Measurements from ENCODE around the gene DGAT2. TPM values are rescaled to one million over a fixed set of nuclear protein-coding genes. Genes with fewer than 3 reads are reported as not detected.

The DGAT2 gene
- total RNA-seq, 2 donors from 2014 or later: 6.0 to 14.2 TPM

DNA sequence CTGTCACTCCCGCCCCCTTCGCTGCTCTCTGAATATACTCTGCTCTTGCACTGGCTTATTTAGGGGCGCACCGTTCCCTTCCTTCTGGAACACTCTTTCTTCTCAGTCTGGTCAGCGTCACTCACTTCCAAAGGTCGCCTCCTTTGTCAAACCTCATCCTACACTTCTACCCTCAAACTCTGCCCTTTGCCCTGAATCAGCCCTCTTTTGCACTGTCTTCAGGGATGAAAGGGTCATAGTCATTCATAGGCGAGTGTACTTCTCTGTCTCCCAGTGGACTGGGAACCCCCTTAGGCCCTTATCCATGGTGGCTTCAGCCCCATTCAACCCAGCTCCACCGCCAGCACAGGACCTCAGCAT lies 35.5 kb upstream of the DGAT2 start:
- peaks cover 18% of the 10 kb centered on the region for H3K27me3 Mint-ChIP-seq (ENCODE audit: insufficient read depth)
- Histone ChIP-seq H3K4me1 (ENCODE audit: control insufficient read depth, insufficient read depth, low read length) (no peaks in the 10 kb centered on the region), H3K36me3 (ENCODE audit: control insufficient read depth, insufficient read depth, low read length) (no peaks in the 10 kb centered on the region), H3K9ac (ENCODE audit: extremely low read depth, low read length, poor library complexity, severe bottlenecking) (no peak overlapping the region), H3K27ac (ENCODE audit: low read depth, low read length) (no peak overlapping the region), H3K4me3 (ENCODE audit: low read length) (no peak overlapping the region), H3K9me3 (ENCODE audit: control insufficient read depth, low read length) (no peaks in the 10 kb centered on the region), H3K27me3 (ENCODE audit: control insufficient read depth, insufficient read depth, low read length, poor library complexity, severe bottlenecking) (no peaks in the 10 kb centered on the region)
- TF ChIP-seq, protein P1, sequence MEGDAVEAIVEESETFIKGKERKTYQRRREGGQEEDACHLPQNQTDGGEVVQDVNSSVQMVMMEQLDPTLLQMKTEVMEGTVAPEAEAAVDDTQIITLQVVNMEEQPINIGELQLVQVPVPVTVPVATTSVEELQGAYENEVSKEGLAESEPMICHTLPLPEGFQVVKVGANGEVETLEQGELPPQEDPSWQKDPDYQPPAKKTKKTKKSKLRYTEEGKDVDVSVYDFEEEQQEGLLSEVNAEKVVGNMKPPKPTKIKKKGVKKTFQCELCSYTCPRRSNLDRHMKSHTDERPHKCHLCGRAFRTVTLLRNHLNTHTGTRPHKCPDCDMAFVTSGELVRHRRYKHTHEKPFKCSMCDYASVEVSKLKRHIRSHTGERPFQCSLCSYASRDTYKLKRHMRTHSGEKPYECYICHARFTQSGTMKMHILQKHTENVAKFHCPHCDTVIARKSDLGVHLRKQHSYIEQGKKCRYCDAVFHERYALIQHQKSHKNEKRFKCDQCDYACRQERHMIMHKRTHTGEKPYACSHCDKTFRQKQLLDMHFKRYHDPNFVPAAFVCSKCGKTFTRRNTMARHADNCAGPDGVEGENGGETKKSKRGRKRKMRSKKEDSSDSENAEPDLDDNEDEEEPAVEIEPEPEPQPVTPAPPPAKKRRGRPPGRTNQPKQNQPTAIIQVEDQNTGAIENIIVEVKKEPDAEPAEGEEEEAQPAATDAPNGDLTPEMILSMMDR (conservative IDR thresholded peaks at IDR 0.05): no peak
- no peak overlapping the region for H3K4me3 Mint-ChIP-seq
- H3K27ac Mint-ChIP-seq: no peak overlapping the region
- 89 to 90% methylated on average over 4 to 8 of the region's 8 CpGs for WGBS, 2 experiments (ENCODE audit: insufficient coverage in 1 of 2, insufficient read length in 1 of 2)
- no peaks in the 10 kb centered on the region for H3K36me3 Mint-ChIP-seq (ENCODE audit: low read depth)
- no peak for DNase-seq
- H3K9me3 Mint-ChIP-seq: no peaks in the 10 kb centered on the region
- peaks cover 7% of the 10 kb centered on the region for H3K4me1 Mint-ChIP-seq

DNA sequence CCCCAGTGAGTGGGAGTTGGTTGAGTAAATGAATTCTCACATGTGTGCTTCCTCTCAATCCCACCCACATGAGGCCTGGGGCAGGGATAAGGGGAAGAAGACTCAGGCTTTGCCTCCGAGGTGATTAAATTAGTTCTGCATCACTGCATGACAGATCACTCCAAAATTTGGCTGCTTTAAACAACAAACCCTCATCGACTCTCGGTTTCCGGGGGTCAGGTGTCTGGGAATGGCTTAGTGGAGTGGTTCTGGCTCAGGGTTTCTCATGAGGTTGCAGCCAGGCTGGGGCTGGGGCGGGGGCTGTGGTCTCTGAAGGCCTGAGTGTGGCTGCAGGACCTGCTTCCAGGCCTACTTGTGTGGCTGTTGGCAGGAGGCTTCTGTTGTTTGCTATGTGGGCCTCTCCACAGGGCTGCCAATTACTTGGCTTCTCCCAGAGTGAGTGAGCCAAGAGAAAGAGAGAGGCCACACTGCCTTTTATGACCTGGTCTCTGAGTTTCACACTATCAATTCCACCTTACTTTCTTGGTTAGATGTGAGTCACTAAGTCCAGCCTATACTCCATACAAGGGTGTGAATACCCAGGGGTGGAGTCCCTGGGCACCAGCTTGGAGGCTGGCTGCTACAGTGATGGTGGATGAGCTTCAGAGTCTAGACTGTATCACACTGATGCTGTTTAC lies 35.0 kb upstream of the DGAT2 start:
- Mint-ChIP-seq H3K27ac (no peak overlapping the region), H3K9me3 (no peaks in the 10 kb centered on the region), H3K4me3 (no peak overlapping the region), H3K4me1 (peaks cover 7% of the 10 kb centered on the region), H3K36me3 (ENCODE audit: low read depth) (no peaks in the 10 kb centered on the region), H3K27me3 (ENCODE audit: insufficient read depth) (peaks cover 18% of the 10 kb centered on the region)
- H3K36me3 ChIP-seq (ENCODE audit: control insufficient read depth, insufficient read depth, low read length): no peaks in the 10 kb centered on the region
- no peak overlapping the region for H3K9ac ChIP-seq (ENCODE audit: extremely low read depth, low read length, poor library complexity, severe bottlenecking)
- no peak overlapping the region for H3K27ac ChIP-seq (ENCODE audit: low read depth, low read length)
- DNase-seq: peak; percentile 34
- H3K4me1 ChIP-seq (ENCODE audit: control insufficient read depth, insufficient read depth, low read length): no peaks in the 10 kb centered on the region
- H3K9me3 ChIP-seq (ENCODE audit: control insufficient read depth, low read length): no peaks in the 10 kb centered on the region
- 60 to 94% methylated on average over 2 to 5 of the region's 5 CpGs for WGBS, 2 experiments (ENCODE audit: insufficient coverage in 1 of 2, insufficient read length in 1 of 2)
- TF ChIP-seq, protein P1 (conservative IDR thresholded peaks at IDR 0.05): no peak
- no peaks in the 10 kb centered on the region for H3K27me3 ChIP-seq (ENCODE audit: control insufficient read depth, insufficient read depth, low read length, poor library complexity, severe bottlenecking)
- no peak overlapping the region for H3K4me3 ChIP-seq (ENCODE audit: low read length)

DNA sequence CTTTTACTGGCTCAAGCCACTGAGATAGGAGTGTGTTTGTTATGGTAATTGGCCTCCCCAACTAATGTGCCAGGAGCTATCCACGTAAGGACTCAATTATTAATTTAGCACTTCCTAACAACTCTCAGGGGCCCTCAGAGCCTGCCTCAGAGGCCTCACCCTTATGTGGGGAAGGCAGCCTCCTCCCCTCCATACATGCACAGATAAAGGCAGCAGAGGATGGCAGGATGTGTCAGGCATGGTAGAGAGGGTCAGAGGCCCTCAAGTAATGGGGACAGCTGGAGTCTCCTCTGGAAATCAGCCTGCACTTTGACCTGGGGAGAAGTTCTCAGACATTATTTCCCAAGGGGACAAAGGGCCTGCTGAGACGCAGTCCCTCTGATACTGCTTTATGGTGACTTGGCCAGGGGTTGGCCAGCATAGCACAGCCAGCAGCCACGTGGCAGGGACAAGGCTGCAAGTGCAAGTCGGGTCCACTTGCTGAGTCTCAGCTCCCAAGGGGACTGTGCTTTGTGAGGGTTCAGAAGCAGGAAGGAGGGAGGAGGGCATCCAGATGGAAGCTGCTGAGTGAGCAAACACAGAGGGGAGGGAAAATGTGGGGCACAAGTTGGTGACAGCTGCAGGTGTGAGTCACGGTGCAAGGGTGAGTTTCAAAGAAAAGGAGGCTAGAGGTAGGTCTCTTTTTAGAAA lies 33.9 kb upstream of the DGAT2 start:
- Histone ChIP-seq H3K36me3 (ENCODE audit: control insufficient read depth, insufficient read depth, low read length) (no peaks in the 10 kb centered on the region), H3K4me1 (ENCODE audit: control insufficient read depth, insufficient read depth, low read length) (no peaks in the 10 kb centered on the region), H3K27ac (ENCODE audit: low read depth, low read length) (no peak overlapping the region), H3K9ac (ENCODE audit: extremely low read depth, low read length, poor library complexity, severe bottlenecking) (no peak overlapping the region), H3K9me3 (ENCODE audit: control insufficient read depth, low read length) (peaks cover 4% of the 10 kb centered on the region), H3K4me3 (ENCODE audit: low read length) (no peak overlapping the region), H3K27me3 (ENCODE audit: control insufficient read depth, insufficient read depth, low read length, poor library complexity, severe bottlenecking) (no peaks in the 10 kb centered on the region)
- peak; percentile 30 for DNase-seq
- Mint-ChIP-seq H3K4me3 (no peak overlapping the region), H3K27me3 (ENCODE audit: insufficient read depth) (peaks cover 23% of the 10 kb centered on the region), H3K36me3 (ENCODE audit: low read depth) (no peaks in the 10 kb centered on the region), H3K9me3 (peaks cover 4% of the 10 kb centered on the region), H3K4me1 (peaks cover 7% of the 10 kb centered on the region), H3K27ac (no peak overlapping the region)
- 82 to 89% methylated on average over 4 to 5 of the region's 5 CpGs for WGBS, 2 experiments (ENCODE audit: insufficient coverage in 1 of 2, insufficient read length in 1 of 2)
- TF ChIP-seq, protein P1 (conservative IDR thresholded peaks at IDR 0.05): no peak

All from endodermal cell (in vitro differentiated cells).